ENCODE data around the gene CUX1.

The CUX1 gene

DNA sequence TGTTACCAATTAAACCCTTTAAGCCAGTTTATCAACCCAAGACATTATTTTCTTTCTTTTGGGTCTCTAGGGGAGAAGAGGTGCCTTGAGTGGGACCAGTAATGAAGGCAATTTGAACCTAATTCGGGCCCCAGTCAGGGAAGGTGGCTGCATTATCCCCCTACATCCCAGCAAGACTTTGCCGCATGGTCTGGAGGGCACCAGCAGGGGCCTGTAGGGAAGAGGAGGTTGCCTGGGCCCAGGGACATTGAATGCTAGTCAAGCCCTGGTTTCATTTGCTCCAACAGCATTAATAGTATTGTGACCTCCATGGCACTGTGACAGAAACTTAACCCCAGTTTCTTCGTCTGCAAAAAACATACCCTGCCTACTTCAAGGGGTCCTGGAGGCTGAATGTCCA is 108.8 kb downstream of the CUX1 start (continued):
- TF ChIP-seq, protein P1, sequence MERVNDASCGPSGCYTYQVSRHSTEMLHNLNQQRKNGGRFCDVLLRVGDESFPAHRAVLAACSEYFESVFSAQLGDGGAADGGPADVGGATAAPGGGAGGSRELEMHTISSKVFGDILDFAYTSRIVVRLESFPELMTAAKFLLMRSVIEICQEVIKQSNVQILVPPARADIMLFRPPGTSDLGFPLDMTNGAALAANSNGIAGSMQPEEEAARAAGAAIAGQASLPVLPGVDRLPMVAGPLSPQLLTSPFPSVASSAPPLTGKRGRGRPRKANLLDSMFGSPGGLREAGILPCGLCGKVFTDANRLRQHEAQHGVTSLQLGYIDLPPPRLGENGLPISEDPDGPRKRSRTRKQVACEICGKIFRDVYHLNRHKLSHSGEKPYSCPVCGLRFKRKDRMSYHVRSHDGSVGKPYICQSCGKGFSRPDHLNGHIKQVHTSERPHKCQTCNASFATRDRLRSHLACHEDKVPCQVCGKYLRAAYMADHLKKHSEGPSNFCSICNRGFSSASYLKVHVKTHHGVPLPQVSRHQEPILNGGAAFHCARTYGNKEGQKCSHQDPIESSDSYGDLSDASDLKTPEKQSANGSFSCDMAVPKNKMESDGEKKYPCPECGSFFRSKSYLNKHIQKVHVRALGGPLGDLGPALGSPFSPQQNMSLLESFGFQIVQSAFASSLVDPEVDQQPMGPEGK (CRISPR knock-in tag; IDR thresholded peaks at IDR 0.05; ENCODE audit: borderline replicate concordance) = no peak
- TF ChIP-seq ZC3H10 (CRISPR knock-in tag; IDR thresholded peaks at IDR 0.05) = no peak
- no peak for TF ChIP-seq ZNF565 (CRISPR knock-in tag; conservative IDR thresholded peaks at IDR 0.05; ENCODE audit: low read depth)
- TF ChIP-seq CSDC2 (CRISPR knock-in tag; IDR thresholded peaks at IDR 0.05) = no peak
- TF ChIP-seq ZFP3 (CRISPR knock-in tag; IDR thresholded peaks at IDR 0.05) = no peak
- TF ChIP-seq, protein P2, sequence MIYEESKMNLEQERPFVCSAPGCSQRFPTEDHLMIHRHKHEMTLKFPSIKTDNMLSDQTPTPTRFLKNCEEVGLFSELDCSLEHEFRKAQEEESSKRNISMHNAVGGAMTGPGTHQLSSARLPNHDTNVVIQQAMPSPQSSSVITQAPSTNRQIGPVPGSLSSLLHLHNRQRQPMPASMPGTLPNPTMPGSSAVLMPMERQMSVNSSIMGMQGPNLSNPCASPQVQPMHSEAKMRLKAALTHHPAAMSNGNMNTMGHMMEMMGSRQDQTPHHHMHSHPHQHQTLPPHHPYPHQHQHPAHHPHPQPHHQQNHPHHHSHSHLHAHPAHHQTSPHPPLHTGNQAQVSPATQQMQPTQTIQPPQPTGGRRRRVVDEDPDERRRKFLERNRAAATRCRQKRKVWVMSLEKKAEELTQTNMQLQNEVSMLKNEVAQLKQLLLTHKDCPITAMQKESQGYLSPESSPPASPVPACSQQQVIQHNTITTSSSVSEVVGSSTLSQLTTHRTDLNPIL (CRISPR knock-in tag; IDR thresholded peaks at IDR 0.05; ENCODE audit: low read depth) = no peak
- no peak for TF ChIP-seq SNAI2 (CRISPR knock-in tag; IDR thresholded peaks at IDR 0.05)
- no peak for TF ChIP-seq ESRRG (CRISPR knock-in tag; IDR thresholded peaks at IDR 0.05)
- no peak for TF ChIP-seq ZNF70 (CRISPR knock-in tag; IDR thresholded peaks at IDR 0.05)

DNA sequence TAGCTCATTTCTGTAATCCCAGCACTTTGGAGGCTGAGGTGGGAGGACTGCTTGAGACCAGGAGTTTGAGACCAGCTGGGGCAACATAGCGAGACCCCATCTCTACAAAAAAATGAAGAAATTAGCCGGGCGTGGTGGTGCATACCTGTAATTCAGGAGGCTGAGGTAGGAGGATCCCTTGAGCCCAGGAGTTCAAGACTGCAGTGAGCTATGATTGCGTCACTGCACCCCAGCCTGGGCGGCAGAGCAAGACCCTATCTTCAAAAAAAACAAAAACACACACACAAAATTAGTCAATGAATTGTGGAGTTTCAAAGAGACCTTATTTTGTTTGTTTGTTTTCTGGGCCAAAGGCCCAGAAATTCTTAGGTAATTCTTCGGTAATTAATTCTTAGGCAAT is 110.0 kb downstream of the CUX1 start:
- no peak for ATAC-seq
- TF ChIP-seq, protein P2 (CRISPR knock-in tag; IDR thresholded peaks at IDR 0.05; ENCODE audit: low read depth) = no peak
- TF ChIP-seq ZC3H10 (CRISPR knock-in tag; IDR thresholded peaks at IDR 0.05) = no peak
- no peak for TF ChIP-seq ZFP3 (CRISPR knock-in tag; IDR thresholded peaks at IDR 0.05)
- TF ChIP-seq BACH2 (CRISPR knock-in tag; IDR thresholded peaks at IDR 0.05; ENCODE audit: borderline replicate concordance) = no peak
- TF ChIP-seq, protein P3, sequence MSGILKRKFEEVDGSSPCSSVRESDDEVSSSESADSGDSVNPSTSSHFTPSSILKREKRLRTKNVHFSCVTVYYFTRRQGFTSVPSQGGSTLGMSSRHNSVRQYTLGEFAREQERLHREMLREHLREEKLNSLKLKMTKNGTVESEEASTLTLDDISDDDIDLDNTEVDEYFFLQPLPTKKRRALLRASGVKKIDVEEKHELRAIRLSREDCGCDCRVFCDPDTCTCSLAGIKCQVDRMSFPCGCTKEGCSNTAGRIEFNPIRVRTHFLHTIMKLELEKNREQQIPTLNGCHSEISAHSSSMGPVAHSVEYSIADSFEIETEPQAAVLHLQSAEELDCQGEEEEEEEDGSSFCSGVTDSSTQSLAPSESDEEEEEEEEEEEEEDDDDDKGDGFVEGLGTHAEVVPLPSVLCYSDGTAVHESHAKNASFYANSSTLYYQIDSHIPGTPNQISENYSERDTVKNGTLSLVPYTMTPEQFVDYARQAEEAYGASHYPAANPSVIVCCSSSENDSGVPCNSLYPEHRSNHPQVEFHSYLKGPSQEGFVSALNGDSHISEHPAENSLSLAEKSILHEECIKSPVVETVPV (CRISPR knock-in tag; IDR thresholded peaks at IDR 0.05) = no peak
- TF ChIP-seq ZNF8 (CRISPR knock-in tag; IDR thresholded peaks at IDR 0.05) = no peak
- no peak for TF ChIP-seq GLIS3 (CRISPR knock-in tag; IDR thresholded peaks at IDR 0.05)
- no peak for TF ChIP-seq ISL1 (CRISPR knock-in tag; IDR thresholded peaks at IDR 0.05)
- no peak for TF ChIP-seq SNAI2 (CRISPR knock-in tag; IDR thresholded peaks at IDR 0.05)
- TF ChIP-seq, protein P1 (CRISPR knock-in tag; IDR thresholded peaks at IDR 0.05; ENCODE audit: borderline replicate concordance) = no peak
- TF ChIP-seq ARNTL (CRISPR knock-in tag; IDR thresholded peaks at IDR 0.05; ENCODE audit: borderline replicate concordance, low read depth) = no peak
- TF ChIP-seq OSR1 (CRISPR knock-in tag; IDR thresholded peaks at IDR 0.05) = no peak

DNA sequence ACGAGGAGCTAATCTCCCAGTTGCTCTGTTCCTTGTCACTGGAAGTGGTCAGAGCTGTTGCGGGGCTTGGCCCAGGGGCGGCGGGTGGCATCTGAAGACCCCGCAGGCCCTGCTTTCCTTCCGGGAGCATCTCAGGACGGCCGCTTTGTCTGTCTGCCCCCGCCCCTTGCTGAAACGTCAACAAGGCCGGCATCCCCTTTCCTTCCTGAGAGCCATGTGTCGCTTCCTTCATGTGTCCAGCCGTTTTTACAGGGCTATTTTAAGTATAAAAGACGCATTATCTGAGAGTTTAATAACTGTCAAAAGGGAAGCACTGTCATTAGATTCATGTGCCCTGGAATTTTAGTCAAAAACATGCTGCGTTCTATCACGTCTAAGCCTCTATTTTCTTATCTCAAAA is 110.4 kb downstream of the CUX1 start:
- ATAC-seq = no peak
- peak; percentile 62 for TF ChIP-seq ISL1 (CRISPR knock-in tag; IDR thresholded peaks at IDR 0.05)
- TF ChIP-seq, protein P4, sequence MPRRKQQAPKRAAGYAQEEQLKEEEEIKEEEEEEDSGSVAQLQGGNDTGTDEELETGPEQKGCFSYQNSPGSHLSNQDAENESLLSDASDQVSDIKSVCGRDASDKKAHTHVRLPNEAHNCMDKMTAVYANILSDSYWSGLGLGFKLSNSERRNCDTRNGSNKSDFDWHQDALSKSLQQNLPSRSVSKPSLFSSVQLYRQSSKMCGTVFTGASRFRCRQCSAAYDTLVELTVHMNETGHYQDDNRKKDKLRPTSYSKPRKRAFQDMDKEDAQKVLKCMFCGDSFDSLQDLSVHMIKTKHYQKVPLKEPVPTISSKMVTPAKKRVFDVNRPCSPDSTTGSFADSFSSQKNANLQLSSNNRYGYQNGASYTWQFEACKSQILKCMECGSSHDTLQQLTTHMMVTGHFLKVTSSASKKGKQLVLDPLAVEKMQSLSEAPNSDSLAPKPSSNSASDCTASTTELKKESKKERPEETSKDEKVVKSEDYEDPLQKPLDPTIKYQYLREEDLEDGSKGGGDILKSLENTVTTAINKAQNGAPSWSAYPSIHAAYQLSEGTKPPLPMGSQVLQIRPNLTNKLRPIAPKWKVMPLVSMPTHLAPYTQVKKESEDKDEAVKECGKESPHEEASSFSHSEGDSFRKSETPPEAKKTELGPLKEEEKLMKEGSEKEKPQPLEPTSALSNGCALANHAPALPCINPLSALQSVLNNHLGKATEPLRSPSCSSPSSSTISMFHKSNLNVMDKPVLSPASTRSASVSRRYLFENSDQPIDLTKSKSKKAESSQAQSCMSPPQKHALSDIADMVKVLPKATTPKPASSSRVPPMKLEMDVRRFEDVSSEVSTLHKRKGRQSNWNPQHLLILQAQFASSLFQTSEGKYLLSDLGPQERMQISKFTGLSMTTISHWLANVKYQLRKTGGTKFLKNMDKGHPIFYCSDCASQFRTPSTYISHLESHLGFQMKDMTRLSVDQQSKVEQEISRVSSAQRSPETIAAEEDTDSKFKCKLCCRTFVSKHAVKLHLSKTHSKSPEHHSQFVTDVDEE (CRISPR knock-in tag; IDR thresholded peaks at IDR 0.05) = 0 out of 2 replicates have a peak, but pooled peaks have one; percentile 23
- no peak for TF ChIP-seq ZFP30 (CRISPR knock-in tag; IDR thresholded peaks at IDR 0.05)
- TF ChIP-seq, protein P3 (CRISPR knock-in tag; IDR thresholded peaks at IDR 0.05) = no peak

Measured in SK-N-SH treated with all-trans-retinoic acid at 6 μM for 48 hours (cell line).